HEK293 (cell line): Measurements from ENCODE around the gene DSCAM.

Source experiments
- BCL11B ChIP-seq: fragments of 450-650 bp; formaldehyde crosslinking; IDR thresholded peaks from 2 replicates; pipeline ENCODE4 v1.5.1; 2016; ENCODE audit warnings: low read depth, missing biosample characterization, missing genetic modification characterization
- KLF9 ChIP-seq: fragments of 450-650 bp; formaldehyde crosslinking; IDR thresholded peaks from 2 replicates; pipeline ENCODE4 v1.5.1; 2016; ENCODE audit warnings: missing biosample characterization, missing genetic modification characterization, low read depth
- ZBTB7A ChIP-seq: fragments of 450-650 bp; formaldehyde crosslinking; IDR thresholded peaks from 2 replicates; pipeline ENCODE4 v1.5.1; 2016; ENCODE audit warnings: low read depth, missing biosample characterization, missing genetic modification characterization
- ZNF138 ChIP-seq: fragments of 450-650 bp; formaldehyde crosslinking; IDR thresholded peaks from 2 replicates; pipeline ENCODE4 v1.5.1; 2016; ENCODE audit warnings: missing biosample characterization, missing genetic modification characterization, borderline replicate concordance
- ZNF416 ChIP-seq: fragments of 450-650 bp; formaldehyde crosslinking; IDR thresholded peaks from 2 replicates; pipeline ENCODE4 v1.5.1; 2016; ENCODE audit warnings: missing biosample characterization, missing genetic modification characterization
- ZNF530 ChIP-seq: fragments of 450-650 bp; formaldehyde crosslinking; IDR thresholded peaks from 2 replicates; pipeline ENCODE4 v1.5.1; 2016; ENCODE audit warnings: low read depth, missing biosample characterization, missing genetic modification characterization
- ZNF76 ChIP-seq: fragments of 450-650 bp; formaldehyde crosslinking; IDR thresholded peaks from 2 replicates; pipeline ENCODE4; 2016; ENCODE audit warnings: low read depth, missing biosample characterization, missing genetic modification characterization, borderline replicate concordance
- TF ChIP-seq, protein P1 (sequence below): fragments of 450-650 bp; formaldehyde crosslinking; IDR thresholded peaks from 2 replicates; pipeline ENCODE4 v1.5.1; 2016; ENCODE audit warnings: missing biosample characterization, missing genetic modification characterization, low read depth
- TF ChIP-seq, protein P2 (sequence below): fragments of 450-650 bp; formaldehyde crosslinking; IDR thresholded peaks from 2 replicates; pipeline ENCODE4 v1.5.1; 2016; ENCODE audit warnings: missing biosample characterization, missing genetic modification characterization, low read depth
- TF ChIP-seq, protein P3 (sequence below): fragments of 450-650 bp; formaldehyde crosslinking; IDR thresholded peaks from 2 replicates; pipeline ENCODE4 v1.5.1; 2016; ENCODE audit warnings: missing biosample characterization, missing genetic modification characterization
- TF ChIP-seq, protein P4 (sequence below): fragments of 450-650 bp; formaldehyde crosslinking; IDR thresholded peaks from 2 replicates; pipeline ENCODE4 v1.5.1; 2016; ENCODE audit warnings: missing biosample characterization, missing genetic modification characterization
- TF ChIP-seq, protein P5 (sequence below): fragments of 450-650 bp; formaldehyde crosslinking; IDR thresholded peaks from 2 replicates; pipeline ENCODE4 v1.5.1; 2016; ENCODE audit warnings: missing biosample characterization, missing genetic modification characterization
- TF ChIP-seq, protein P6 (sequence below): fragments of 450-650 bp; IDR thresholded peaks from 2 replicates; pipeline ENCODE4 v1.5.1; 2018; ENCODE audit warnings: missing biosample characterization, mild to moderate bottlenecking, missing genetic modification characterization

DNA sequence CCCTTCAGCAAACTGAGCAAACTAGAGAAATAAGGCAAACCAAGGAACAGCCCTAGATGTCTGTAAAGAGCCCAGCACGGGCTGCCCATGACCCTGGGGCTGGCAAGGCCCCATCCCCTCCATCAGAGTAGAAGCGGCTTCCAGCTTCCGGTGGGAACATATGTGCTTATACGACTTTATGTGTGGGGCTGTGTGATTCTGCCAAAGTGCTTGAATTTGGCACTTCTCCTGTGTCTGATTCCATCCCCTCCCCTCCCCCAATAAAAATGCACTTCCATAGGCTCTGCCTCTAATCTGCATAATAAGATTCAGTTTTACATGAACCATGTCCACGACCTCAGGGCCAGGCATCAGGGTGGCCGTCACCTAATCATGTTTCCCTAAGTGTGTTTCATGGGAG lies 236.6 kb downstream of the DSCAM start:
- TF ChIP-seq, protein P1, sequence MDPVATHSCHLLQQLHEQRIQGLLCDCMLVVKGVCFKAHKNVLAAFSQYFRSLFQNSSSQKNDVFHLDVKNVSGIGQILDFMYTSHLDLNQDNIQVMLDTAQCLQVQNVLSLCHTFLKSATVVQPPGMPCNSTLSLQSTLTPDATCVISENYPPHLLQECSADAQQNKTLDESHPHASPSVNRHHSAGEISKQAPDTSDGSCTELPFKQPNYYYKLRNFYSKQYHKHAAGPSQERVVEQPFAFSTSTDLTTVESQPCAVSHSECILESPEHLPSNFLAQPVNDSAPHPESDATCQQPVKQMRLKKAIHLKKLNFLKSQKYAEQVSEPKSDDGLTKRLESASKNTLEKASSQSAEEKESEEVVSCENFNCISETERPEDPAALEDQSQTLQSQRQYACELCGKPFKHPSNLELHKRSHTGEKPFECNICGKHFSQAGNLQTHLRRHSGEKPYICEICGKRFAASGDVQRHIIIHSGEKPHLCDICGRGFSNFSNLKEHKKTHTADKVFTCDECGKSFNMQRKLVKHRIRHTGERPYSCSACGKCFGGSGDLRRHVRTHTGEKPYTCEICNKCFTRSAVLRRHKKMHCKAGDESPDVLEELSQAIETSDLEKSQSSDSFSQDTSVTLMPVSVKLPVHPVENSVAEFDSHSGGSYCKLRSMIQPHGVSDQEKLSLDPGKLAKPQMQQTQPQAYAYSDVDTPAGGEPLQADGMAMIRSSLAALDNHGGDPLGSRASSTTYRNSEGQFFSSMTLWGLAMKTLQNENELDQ (tag by site-specific recombination), result no peak
- TF ChIP-seq, protein P2, sequence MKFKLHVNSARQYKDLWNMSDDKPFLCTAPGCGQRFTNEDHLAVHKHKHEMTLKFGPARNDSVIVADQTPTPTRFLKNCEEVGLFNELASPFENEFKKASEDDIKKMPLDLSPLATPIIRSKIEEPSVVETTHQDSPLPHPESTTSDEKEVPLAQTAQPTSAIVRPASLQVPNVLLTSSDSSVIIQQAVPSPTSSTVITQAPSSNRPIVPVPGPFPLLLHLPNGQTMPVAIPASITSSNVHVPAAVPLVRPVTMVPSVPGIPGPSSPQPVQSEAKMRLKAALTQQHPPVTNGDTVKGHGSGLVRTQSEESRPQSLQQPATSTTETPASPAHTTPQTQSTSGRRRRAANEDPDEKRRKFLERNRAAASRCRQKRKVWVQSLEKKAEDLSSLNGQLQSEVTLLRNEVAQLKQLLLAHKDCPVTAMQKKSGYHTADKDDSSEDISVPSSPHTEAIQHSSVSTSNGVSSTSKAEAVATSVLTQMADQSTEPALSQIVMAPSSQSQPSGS (tag by site-specific recombination), result no peak
- TF ChIP-seq, protein P3, sequence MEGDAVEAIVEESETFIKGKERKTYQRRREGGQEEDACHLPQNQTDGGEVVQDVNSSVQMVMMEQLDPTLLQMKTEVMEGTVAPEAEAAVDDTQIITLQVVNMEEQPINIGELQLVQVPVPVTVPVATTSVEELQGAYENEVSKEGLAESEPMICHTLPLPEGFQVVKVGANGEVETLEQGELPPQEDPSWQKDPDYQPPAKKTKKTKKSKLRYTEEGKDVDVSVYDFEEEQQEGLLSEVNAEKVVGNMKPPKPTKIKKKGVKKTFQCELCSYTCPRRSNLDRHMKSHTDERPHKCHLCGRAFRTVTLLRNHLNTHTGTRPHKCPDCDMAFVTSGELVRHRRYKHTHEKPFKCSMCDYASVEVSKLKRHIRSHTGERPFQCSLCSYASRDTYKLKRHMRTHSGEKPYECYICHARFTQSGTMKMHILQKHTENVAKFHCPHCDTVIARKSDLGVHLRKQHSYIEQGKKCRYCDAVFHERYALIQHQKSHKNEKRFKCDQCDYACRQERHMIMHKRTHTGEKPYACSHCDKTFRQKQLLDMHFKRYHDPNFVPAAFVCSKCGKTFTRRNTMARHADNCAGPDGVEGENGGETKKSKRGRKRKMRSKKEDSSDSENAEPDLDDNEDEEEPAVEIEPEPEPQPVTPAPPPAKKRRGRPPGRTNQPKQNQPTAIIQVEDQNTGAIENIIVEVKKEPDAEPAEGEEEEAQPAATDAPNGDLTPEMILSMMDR (tag by site-specific recombination), result no peak
- TF ChIP-seq ZNF530 (tag by site-specific recombination) (no peak), ZBTB7A (tag by site-specific recombination) (no peak), ZNF76 (tag by site-specific recombination) (no peak), ZNF138 (tag by site-specific recombination) (no peak), ZNF416 (tag by site-specific recombination) (no peak), BCL11B (tag by site-specific recombination) (no peak), KLF9 (no peak)
- TF ChIP-seq, protein P4, sequence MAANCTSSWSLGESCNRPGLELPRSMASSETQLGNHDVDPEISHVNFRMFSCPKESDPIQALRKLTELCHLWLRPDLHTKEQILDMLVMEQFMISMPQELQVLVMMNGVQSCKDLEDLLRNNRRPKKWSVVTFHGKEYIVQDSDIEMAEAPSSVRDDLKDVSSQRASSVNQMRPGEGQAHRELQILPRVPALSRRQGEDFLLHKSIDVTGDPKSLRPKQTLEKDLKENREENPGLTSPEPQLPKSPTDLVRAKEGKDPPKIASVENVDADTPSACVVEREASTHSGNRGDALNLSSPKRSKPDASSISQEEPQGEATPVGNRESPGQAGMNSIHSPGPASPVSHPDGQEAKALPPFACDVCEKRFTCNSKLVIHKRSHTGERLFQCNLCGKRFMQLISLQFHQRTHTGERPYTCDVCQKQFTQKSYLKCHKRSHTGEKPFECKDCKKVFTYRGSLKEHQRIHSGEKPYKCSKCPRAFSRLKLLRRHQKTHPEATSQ (tag by site-specific recombination), result no peak
- TF ChIP-seq, protein P5, sequence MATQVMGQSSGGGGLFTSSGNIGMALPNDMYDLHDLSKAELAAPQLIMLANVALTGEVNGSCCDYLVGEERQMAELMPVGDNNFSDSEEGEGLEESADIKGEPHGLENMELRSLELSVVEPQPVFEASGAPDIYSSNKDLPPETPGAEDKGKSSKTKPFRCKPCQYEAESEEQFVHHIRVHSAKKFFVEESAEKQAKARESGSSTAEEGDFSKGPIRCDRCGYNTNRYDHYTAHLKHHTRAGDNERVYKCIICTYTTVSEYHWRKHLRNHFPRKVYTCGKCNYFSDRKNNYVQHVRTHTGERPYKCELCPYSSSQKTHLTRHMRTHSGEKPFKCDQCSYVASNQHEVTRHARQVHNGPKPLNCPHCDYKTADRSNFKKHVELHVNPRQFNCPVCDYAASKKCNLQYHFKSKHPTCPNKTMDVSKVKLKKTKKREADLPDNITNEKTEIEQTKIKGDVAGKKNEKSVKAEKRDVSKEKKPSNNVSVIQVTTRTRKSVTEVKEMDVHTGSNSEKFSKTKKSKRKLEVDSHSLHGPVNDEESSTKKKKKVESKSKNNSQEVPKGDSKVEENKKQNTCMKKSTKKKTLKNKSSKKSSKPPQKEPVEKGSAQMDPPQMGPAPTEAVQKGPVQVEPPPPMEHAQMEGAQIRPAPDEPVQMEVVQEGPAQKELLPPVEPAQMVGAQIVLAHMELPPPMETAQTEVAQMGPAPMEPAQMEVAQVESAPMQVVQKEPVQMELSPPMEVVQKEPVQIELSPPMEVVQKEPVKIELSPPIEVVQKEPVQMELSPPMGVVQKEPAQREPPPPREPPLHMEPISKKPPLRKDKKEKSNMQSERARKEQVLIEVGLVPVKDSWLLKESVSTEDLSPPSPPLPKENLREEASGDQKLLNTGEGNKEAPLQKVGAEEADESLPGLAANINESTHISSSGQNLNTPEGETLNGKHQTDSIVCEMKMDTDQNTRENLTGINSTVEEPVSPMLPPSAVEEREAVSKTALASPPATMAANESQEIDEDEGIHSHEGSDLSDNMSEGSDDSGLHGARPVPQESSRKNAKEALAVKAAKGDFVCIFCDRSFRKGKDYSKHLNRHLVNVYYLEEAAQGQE (tag by site-specific recombination), result no peak
- TF ChIP-seq, protein P6, sequence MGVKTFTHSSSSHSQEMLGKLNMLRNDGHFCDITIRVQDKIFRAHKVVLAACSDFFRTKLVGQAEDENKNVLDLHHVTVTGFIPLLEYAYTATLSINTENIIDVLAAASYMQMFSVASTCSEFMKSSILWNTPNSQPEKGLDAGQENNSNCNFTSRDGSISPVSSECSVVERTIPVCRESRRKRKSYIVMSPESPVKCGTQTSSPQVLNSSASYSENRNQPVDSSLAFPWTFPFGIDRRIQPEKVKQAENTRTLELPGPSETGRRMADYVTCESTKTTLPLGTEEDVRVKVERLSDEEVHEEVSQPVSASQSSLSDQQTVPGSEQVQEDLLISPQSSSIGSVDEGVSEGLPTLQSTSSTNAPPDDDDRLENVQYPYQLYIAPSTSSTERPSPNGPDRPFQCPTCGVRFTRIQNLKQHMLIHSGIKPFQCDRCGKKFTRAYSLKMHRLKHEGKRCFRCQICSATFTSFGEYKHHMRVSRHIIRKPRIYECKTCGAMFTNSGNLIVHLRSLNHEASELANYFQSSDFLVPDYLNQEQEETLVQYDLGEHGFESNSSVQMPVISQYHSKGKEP (tag by site-specific recombination), result no peak
